ENCODE results near the gene SATB2.

SATB2 gene

DNA sequence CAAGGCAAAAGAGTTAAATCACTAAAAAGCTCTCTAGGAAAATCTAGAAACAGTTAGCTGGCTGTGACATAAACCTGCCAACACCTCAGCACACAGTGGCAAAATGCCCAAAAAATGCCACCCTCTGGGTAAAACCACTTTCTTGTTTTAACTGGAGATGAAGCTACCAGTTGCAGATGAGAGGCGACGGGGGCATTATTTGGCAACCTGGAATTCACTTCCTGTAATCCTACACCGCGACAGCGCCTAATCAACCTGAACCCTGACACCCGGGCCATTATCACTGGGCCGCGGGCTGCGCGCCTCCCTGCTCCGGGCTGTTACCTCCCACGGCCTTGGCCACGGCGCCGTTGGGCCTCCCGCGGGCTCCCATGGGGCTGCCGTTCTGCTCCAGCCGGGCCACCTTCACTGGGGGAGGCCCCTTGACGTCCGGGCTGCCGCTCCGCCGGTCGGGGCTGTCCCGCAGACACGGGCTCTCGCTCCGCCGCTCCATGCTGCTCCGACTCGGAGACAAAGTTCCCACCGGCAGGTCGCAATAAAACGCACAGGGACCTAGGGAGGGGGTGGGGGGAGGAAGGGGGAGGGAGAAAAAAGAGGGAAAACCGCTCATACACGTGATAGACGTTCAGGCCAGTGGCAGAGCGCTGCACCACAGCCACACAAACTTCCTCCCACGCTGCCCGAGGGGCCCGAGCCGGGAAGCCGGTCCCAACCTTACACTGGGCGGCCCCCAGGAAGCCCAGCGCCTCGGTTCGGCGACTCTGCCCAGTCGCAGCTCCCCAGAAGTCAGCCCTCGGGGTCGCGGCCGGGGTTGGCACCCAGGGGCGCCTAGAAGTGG, 2.0 kb downstream of the SATB2 start (continued):
- TF ChIP-seq, protein P1, sequence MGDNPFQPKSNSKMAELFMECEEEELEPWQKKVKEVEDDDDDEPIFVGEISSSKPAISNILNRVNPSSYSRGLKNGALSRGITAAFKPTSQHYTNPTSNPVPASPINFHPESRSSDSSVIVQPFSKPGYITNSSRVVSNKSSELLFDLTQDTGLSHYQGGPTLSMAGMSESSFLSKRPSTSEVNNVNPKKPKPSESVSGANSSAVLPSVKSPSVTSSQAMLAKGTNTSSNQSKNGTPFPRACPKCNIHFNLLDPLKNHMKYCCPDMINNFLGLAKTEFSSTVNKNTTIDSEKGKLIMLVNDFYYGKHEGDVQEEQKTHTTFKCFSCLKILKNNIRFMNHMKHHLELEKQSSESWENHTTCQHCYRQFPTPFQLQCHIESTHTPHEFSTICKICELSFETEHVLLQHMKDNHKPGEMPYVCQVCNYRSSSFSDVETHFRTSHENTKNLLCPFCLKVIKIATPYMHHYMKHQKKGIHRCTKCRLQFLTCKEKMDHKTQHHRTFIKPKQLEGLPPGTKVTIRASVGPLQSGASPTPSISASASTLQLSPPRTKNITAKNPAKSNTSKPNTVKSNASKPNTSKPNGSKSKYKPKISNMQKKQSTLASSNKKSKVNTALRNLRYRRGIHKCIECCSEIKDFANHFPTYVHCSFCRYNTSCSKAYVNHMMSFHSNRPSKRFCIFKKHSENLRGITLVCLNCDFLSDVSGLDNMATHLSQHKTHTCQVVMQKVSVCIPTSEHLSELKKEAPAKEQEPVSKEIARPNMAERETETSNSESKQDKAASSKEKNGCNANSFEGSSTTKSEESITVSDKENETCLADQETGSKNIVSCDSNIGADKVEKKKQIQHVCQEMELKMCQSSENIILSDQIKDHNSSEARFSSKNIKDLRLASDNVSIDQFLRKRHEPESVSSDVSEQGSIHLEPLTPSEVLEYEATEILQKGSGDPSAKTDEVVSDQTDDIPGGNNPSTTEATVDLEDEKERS (tag by site-specific recombination; IDR thresholded peaks at IDR 0.05) = no peak
- no peak for TF ChIP-seq ZNF521 (tag by site-specific recombination; IDR thresholded peaks at IDR 0.05)
- no peak for TF ChIP-seq ZNF292 (tag by site-specific recombination; IDR thresholded peaks at IDR 0.05; ENCODE audit: borderline replicate concordance, low read depth)
- TF ChIP-seq ZNF626 (tag by site-specific recombination; IDR thresholded peaks at IDR 0.05) = no peak
- TF ChIP-seq SCRT1 (tag by site-specific recombination; IDR thresholded peaks at IDR 0.05; ENCODE audit: borderline replicate concordance) = peak; percentile 78; the same call in 1 of the 2 replicates
- no peak for TF ChIP-seq ZNF560 (tag by site-specific recombination; IDR thresholded peaks at IDR 0.05; ENCODE audit: borderline replicate concordance)
- TF ChIP-seq, protein P2, sequence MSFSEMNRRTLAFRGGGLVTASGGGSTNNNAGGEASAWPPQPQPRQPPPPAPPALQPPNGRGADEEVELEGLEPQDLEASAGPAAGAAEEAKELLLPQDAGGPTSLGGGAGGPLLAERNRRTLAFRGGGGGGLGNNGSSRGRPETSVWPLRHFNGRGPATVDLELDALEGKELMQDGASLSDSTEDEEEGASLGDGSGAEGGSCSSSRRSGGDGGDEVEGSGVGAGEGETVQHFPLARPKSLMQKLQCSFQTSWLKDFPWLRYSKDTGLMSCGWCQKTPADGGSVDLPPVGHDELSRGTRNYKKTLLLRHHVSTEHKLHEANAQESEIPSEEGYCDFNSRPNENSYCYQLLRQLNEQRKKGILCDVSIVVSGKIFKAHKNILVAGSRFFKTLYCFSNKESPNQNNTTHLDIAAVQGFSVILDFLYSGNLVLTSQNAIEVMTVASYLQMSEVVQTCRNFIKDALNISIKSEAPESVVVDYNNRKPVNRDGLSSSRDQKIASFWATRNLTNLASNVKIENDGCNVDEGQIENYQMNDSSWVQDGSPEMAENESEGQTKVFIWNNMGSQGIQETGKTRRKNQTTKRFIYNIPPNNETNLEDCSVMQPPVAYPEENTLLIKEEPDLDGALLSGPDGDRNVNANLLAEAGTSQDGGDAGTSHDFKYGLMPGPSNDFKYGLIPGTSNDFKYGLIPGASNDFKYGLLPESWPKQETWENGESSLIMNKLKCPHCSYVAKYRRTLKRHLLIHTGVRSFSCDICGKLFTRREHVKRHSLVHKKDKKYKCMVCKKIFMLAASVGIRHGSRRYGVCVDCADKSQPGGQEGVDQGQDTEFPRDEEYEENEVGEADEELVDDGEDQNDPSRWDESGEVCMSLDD (tag by site-specific recombination; IDR thresholded peaks at IDR 0.05) = peak; percentile 59; the same call in 1 of the 2 replicates
- TF ChIP-seq, protein P3, sequence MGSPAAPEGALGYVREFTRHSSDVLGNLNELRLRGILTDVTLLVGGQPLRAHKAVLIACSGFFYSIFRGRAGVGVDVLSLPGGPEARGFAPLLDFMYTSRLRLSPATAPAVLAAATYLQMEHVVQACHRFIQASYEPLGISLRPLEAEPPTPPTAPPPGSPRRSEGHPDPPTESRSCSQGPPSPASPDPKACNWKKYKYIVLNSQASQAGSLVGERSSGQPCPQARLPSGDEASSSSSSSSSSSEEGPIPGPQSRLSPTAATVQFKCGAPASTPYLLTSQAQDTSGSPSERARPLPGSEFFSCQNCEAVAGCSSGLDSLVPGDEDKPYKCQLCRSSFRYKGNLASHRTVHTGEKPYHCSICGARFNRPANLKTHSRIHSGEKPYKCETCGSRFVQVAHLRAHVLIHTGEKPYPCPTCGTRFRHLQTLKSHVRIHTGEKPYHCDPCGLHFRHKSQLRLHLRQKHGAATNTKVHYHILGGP (tag by site-specific recombination; IDR thresholded peaks at IDR 0.05) = peak; percentile 98
- peak; percentile 32; the same call in 1 of the 2 replicates for TF ChIP-seq ZBTB21 (tag by site-specific recombination; IDR thresholded peaks at IDR 0.05)
- peak; percentile 51; the same call in 1 of the 2 replicates for TF ChIP-seq KLF16 (tag by site-specific recombination; IDR thresholded peaks at IDR 0.05)
- TF ChIP-seq ZNF658 (tag by site-specific recombination; IDR thresholded peaks at IDR 0.05) = no peak
- TF ChIP-seq SP2 (tag by site-specific recombination; IDR thresholded peaks at IDR 0.05) = peak; percentile 64
- TF ChIP-seq RBAK (tag by site-specific recombination; IDR thresholded peaks at IDR 0.05) = no peak
- peak; percentile 81 for TF ChIP-seq IKZF3 (tag by site-specific recombination; IDR thresholded peaks at IDR 0.05)
- TF ChIP-seq ZNF2 (tag by site-specific recombination; IDR thresholded peaks at IDR 0.05) = peak; percentile 76
- TF ChIP-seq ZNF132 (tag by site-specific recombination; IDR thresholded peaks at IDR 0.05; ENCODE audit: borderline replicate concordance) = no peak
- TF ChIP-seq ZNF214 (tag by site-specific recombination; IDR thresholded peaks at IDR 0.05; ENCODE audit: borderline replicate concordance) = no peak
- TF ChIP-seq SCRT2 (tag by site-specific recombination; IDR thresholded peaks at IDR 0.05) = peak; percentile 96
- TF ChIP-seq, protein P4, sequence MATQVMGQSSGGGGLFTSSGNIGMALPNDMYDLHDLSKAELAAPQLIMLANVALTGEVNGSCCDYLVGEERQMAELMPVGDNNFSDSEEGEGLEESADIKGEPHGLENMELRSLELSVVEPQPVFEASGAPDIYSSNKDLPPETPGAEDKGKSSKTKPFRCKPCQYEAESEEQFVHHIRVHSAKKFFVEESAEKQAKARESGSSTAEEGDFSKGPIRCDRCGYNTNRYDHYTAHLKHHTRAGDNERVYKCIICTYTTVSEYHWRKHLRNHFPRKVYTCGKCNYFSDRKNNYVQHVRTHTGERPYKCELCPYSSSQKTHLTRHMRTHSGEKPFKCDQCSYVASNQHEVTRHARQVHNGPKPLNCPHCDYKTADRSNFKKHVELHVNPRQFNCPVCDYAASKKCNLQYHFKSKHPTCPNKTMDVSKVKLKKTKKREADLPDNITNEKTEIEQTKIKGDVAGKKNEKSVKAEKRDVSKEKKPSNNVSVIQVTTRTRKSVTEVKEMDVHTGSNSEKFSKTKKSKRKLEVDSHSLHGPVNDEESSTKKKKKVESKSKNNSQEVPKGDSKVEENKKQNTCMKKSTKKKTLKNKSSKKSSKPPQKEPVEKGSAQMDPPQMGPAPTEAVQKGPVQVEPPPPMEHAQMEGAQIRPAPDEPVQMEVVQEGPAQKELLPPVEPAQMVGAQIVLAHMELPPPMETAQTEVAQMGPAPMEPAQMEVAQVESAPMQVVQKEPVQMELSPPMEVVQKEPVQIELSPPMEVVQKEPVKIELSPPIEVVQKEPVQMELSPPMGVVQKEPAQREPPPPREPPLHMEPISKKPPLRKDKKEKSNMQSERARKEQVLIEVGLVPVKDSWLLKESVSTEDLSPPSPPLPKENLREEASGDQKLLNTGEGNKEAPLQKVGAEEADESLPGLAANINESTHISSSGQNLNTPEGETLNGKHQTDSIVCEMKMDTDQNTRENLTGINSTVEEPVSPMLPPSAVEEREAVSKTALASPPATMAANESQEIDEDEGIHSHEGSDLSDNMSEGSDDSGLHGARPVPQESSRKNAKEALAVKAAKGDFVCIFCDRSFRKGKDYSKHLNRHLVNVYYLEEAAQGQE (tag by site-specific recombination; IDR thresholded peaks at IDR 0.05) = no peak
- no peak for TF ChIP-seq ZNF571 (tag by site-specific recombination; IDR thresholded peaks at IDR 0.05)
- TF ChIP-seq ZNF394 (tag by site-specific recombination; IDR thresholded peaks at IDR 0.05; ENCODE audit: borderline replicate concordance) = no peak; the same call in none of the 2 replicates
- no peak for TF ChIP-seq ZNF433 (tag by site-specific recombination; IDR thresholded peaks at IDR 0.05; ENCODE audit: low read depth)
- TF ChIP-seq, protein P5, sequence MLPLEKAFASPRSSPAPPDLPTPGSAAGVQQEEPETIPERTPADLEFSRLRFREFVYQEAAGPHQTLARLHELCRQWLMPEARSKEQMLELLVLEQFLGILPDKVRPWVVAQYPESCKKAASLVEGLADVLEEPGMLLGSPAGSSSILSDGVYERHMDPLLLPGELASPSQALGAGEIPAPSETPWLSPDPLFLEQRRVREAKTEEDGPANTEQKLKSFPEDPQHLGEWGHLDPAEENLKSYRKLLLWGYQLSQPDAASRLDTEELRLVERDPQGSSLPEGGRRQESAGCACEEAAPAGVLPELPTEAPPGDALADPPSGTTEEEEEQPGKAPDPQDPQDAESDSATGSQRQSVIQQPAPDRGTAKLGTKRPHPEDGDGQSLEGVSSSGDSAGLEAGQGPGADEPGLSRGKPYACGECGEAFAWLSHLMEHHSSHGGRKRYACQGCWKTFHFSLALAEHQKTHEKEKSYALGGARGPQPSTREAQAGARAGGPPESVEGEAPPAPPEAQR (tag by site-specific recombination; IDR thresholded peaks at IDR 0.05) = no peak
- TF ChIP-seq, protein P6, sequence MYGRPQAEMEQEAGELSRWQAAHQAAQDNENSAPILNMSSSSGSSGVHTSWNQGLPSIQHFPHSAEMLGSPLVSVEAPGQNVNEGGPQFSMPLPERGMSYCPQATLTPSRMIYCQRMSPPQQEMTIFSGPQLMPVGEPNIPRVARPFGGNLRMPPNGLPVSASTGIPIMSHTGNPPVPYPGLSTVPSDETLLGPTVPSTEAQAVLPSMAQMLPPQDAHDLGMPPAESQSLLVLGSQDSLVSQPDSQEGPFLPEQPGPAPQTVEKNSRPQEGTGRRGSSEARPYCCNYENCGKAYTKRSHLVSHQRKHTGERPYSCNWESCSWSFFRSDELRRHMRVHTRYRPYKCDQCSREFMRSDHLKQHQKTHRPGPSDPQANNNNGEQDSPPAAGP (tag by site-specific recombination; IDR thresholded peaks at IDR 0.05) = peak; percentile 77
- TF ChIP-seq ZNF175 (tag by site-specific recombination; IDR thresholded peaks at IDR 0.05) = no peak
- TF ChIP-seq ZNF514 (tag by site-specific recombination; IDR thresholded peaks at IDR 0.05) = no peak

All from HEK293 (cell line).